DMS79 (cell line): ENCODE data around the gene PARD6A.

Experiments used
- DNase-seq: peaks from one replicate; lab custom pipeline; 2025; lab: John Stamatoyannopoulos, UW

Gene PARD6A, protein sequence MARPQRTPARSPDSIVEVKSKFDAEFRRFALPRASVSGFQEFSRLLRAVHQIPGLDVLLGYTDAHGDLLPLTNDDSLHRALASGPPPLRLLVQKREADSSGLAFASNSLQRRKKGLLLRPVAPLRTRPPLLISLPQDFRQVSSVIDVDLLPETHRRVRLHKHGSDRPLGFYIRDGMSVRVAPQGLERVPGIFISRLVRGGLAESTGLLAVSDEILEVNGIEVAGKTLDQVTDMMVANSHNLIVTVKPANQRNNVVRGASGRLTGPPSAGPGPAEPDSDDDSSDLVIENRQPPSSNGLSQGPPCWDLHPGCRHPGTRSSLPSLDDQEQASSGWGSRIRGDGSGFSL

GRCh38 chr16:67660564-67661028 is at the start of gene PARD6A:
PARD6A (plus strand) TSS chr16:67660960; CDS start chr16:67661039, 79 bp downstream.
- peak; percentile 82 for DNase-seq

DNA sequence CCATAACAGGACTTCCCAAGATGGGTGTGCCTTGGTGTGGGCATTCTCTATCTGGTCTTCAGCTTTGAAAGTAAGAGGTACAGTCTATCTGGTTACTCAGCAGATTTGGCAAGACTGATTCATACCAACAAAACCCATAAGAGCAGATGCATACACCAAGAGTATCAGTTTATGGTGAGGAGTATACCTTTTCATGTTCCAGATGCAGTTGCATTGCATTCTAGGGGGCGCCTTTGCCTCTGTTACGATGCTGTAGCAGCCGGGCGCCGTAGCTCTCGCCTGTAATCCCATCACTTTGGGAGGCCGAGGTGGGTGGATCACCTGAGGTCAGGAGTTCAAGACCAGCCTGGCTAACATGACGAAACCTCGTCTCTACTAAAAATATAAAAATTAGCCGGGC is 47.0 kb upstream of the PARD6A start:
- DNase-seq: no peak

DNA sequence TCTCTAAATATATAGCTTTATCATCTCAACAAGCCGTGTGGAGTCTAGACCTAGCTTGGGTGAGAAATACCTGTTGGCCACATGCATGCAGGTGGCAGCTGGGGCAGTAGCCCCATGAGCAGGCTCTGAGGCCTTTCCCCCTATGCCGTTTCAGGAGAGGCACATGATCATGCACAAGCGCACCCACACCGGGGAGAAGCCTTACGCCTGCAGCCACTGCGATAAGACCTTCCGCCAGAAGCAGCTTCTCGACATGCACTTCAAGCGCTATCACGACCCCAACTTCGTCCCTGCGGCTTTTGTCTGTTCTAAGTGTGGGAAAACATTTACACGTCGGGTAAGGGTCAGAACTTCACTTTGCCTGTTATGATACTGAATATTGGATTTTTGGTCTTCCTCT is 32.5 kb upstream of the PARD6A start:
- no peak for DNase-seq

DNA sequence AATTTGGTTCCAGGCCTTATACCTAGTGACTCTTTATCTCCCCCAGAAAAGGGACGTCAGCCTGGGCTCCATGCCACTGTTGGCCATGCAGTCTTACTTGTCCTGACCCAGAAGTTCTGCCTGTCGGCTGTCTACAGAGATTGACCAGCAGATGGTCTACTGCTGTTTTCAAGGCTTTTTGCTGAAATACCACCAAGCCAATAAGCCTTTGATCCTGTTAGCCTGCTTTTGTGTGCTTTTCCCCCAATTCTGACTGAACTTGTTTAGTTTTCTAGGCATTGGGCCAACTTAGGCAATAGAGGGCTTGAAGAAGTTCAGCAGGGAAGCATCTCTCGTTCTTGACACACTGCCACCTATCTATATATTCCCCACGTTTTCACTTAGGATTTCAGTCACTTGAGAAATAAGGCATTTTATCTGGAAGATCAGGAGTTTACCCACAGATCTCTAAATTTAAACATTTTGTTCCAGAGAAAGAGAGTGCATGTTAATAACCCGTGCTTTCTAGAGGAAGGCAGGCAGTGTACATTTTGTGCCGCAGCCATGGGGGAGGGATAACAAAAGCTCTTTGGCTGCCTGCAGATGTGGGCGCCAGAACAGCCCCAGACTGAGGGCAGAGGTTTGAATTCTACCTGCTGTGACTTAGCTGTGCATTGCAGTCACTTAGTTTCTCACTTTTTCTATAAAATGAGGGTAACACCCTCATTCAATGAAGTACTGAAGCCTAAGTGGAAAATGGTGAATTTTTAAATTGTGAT is 28.2 kb upstream of the PARD6A start:
- DNase-seq: no peak

GRCh38 chr16:67636713-67637112 is 24.0 kb upstream of the PARD6A start:
- no peak for DNase-seq

DNA sequence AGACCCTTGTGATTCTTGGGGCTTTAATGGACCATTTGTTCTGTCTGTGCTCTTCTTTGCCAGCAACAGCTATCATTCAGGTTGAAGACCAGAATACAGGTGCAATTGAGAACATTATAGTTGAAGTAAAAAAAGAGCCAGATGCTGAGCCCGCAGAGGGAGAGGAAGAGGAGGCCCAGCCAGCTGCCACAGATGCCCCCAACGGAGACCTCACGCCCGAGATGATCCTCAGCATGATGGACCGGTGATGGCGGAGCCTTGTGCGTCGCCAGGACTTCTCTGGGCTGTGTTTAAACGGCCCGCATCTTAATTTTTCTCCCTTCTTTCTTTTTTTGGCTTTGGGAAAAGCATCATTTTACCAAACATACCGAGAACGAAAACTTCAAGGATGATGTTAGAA is 23.1 kb upstream of the PARD6A start:
- DNase-seq: no peak

DNA sequence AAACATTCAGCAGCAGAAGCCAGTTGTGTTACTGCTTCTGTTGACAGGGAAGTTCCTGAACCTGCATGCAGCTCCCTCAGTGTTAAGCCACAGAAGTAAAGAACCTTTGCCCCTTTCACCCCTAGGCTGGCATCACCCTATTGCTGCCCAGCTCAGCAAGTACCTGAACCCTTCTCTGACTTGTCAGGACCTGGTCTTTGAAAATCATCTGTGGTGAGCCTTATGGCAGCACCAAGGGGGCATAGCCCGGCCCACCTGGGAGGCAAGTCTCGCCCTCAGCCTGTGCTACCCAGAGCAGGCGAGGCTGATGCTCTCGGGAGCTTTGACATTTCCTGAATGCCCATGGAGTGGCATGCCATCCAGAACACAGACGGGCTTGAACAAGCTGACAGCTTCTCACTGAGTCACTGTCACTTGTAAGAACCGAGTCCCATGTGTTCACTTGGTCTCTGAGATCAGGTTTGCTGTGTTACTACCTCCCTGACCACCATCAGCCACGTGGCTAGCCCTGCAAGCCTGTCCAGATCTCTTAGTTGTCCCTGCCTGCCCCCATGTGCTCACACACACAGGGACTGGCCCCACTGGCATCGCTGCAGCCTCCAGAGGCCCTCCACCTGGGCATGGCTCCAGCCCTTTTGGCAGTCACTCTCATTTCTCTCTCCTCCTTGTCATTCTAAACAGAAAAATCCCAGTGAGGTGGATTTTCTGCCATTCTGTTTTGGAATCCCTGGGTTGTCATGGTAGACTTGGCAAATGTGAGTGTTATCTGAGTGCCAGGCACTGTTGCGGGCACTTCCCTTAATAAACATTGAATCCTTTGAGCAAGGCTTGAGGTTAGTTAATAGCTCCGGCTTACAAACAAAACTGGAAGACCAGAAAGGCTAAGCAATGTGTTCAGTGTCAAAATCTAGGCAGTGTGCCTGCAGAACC is 18.7 kb upstream of the PARD6A start:
- peak; percentile 73 for DNase-seq

DNA sequence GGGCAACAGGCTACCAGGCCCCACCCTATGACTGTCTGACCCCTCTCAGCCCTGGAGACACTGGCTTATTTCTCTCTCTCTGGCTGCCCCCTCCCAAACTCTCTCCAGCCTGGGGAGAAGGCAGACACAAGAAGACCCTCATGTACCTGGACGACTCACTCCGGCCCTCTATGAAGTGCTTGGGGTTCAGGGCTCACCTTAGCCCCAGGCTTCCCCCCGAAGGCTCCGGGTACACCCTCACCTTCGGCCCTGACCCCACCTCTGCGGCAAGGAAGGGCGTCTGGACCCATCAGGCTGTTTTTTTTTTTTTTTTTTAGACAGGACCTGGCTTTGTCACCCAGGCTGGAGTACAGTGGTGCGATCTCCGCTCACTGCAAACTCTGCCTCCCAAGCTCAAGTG is 16.7 kb upstream of the PARD6A start:
- DNase-seq: no peak

DNA sequence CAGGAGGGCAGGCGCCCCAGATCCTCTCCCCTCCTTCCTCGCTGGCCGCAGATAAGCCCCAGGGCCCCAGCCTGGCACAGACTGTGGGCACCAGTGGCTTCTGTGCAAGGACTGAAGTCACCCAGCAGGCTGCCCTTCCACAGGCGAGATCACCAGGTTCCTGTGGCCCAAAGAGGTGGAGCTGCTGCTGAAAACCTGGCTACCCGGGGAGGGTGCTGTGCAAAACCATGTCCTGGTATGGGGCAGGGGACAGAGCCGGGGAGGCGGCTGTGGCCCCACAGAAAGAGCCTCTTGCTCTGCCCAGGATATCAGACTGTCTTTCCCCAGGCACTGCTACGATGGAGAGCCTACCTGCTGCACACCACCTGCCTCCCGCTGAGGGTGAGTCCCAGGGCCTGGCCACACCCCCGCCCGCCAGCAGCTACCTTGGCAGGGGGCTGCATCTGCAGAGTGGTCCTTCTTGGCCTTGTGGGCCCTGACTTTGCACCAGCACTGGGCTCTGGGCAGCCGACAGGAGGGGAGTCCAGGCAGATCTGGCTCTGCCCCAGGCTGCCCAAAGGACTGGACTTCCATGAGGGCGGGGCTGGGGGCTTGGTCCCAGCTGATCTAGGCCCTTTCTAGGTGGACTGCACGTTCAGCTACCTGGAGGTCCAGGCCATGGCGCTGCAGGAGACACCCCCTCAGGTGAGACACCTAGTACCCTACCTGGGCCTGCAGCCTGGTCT is 15.2 kb upstream of the PARD6A start:
- DNase-seq: no peak

GRCh38 chr16:67647111-67647651 is 13.6 kb upstream of the PARD6A start:
- no peak for DNase-seq

GRCh38 chr16:67647681-67648080 is 13.1 kb upstream of the PARD6A start:
- no peak for DNase-seq

DNA sequence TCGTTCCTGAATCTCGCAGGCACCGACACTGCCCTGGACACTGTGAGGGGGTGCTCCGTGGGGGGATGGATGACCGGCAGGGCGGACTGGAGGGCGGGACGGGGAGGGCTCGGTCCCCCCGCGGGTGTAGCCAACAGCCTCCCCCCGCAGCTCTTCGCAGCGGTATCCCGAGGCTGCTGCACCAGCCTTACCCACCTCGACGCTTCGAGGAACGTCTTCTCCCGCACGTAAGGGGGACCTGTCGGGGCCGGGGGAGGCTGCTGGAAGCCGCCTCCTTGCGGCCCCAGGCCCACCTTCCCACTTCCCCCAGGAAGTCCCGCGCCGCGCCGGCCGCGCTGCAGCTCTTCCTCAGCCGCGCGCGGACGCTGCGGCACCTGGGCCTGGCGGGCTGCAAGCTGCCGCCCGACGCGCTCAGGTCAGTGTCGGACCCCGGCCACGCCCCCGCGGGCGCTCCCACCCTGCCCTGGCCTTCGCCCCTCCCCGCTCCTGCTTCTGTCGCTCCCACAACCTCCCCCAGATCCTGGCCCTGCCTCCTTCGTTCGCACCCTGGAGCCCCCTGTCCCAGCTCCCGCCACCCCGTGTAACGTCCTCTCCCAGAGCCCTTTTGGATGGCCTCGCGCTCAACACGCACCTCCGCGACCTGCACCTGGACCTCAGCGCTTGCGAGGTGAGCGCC is 12.5 kb upstream of the PARD6A start:
- no peak for DNase-seq

- DNase-seq: no peak
Observed at GRCh38 chr16:67648764-67649407, 11.9 kb upstream of the PARD6A start.

DNA sequence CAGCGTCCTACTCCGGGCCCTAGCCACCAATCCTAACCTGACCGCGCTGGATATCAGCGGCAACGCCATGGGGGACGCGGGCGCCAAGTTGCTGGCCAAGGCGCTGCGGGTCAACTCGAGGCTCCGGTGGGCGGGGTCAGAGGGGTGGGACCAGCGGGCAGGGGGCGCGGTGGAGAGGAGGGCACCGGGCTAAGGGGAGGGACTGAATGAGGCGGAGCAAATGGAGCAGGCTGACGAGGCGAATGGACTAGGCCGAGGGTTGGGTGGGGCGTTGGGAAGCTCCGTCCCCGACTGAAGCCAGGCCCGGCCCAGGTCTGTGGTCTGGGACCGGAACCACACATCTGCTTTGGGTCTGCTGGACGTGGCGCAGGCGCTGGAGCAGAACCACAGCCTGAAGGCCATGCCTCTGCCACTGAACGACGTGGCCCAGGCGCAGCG is 11.2 kb upstream of the PARD6A start:
- DNase-seq: no peak

GRCh38 chr16:67650023-67650422 is 10.7 kb upstream of the PARD6A start:
- no peak for DNase-seq

DNA sequence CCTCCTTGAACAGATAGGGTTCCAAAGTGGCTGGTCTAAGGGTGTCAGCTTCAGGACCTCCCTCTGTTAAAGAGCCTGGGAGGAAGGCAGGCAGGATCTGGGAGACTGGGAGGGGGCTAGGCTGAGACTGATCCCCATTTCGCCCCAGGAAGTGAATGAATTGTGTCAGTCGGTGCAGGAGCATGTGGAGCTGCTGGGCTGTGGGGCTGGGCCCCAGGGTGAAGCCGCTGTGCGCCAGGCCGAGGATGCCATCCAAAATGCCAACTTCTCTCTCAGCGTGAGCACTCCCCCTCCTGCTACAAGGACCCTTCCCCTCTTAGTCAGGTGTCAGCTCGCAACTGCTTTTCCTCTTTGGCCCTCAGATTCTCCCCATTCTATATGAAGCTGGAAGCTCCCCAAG is 9.7 kb upstream of the PARD6A start:
- no peak for DNase-seq

- no peak for DNase-seq
Observed at GRCh38 chr16:67651847-67652246, 8.9 kb upstream of the PARD6A start.

- no peak for DNase-seq
Observed at GRCh38 chr16:67652578-67653127, 8.1 kb upstream of the PARD6A start.

DNA sequence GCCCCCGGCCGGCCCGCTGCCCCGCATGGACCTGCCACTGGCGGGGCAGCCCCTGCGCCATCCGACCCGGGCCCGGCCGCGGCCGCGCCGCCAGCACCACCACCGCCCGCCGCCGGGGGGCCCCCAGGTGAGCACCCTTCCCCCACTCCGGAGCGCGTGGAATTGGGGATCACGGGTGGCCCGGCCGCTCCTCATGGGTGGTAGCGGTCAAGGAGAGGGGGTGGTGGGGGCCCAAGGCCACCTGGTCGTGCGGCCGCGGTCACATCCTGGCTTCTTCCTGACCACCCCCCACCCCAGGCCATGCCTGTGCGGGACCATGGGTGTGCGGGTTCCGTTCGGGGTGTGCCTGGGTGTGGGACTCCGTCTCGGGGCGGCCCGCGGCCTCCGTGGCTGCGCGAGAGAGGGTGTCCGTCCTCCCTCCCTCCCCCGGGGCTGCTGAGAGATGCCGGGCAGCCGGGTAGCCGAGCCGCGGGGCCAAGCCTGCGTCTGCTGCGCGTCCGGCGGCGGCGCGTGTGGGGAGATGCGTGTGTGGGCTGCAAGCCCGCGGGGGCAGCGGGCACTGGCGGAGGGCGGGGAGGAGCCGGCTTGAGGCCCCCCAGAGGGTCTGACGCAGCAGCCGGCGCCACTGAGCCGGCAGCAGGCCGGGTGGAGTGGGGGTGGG is 7.5 kb upstream of the PARD6A start:
- no peak for DNase-seq
